LNCaP clone FGC (cell line): ENCODE data around the gene BNC2.

Experiments used
- DNase-seq: peaks from one replicate; pipeline ENCODE4 v3.0.0-alpha.2; 2011; ENCODE audit warnings: low read depth
- H3K4me3 ChIP-seq: 2 replicates; pipeline ENCODE4 v1.5.1; 2011; ENCODE audit warnings: mild to moderate bottlenecking, low read depth, low read length, control low read depth
- CTCF ChIP-seq: IDR thresholded peaks from 2 replicates; pipeline ENCODE4 v1.5.1; 2012; ENCODE audit warnings: mild to moderate bottlenecking; ENCODE audit not compliant: control insufficient read depth, insufficient read depth; ENCODE audit errors: extremely low read depth

The BNC2 gene

GRCh38 chr9:16679327-16679821 is 191.1 kb downstream of the BNC2 start:
- no peak for TF ChIP-seq CTCF
- DNase-seq, result no peak
- no peak overlapping the region for H3K4me3 ChIP-seq

GRCh38 chr9:16676519-16676918 is 194.0 kb downstream of the BNC2 start:
- H3K4me3 ChIP-seq, result no peak overlapping the region
- no peak for TF ChIP-seq CTCF
- DNase-seq, result no peak

- TF ChIP-seq CTCF, result no peak
- DNase-seq, result no peak
- no peak overlapping the region for H3K4me3 ChIP-seq
These were observed 195.3 kb downstream of the BNC2 start for GRCh38 chr9:16675131-16675530.

GRCh38 chr9:16673171-16673570 is 197.3 kb downstream of the BNC2 start:
- TF ChIP-seq CTCF, result no peak

GRCh38 chr9:16672501-16672900 is 198.0 kb downstream of the BNC2 start:
- no peak for TF ChIP-seq CTCF
- peak; percentile 81 for DNase-seq
- H3K4me3 ChIP-seq, result no peak overlapping the region

More at GRCh38 chr9:16673171-16673570, 197.3 kb downstream of the BNC2 start:
- no peak for DNase-seq
- no peak overlapping the region for H3K4me3 ChIP-seq

GRCh38 chr9:16671591-16672137 is 198.8 kb downstream of the BNC2 start:
- no peak overlapping the region for H3K4me3 ChIP-seq
- no peak for DNase-seq
- TF ChIP-seq CTCF, result no peak

- TF ChIP-seq CTCF, result no peak
- no peak overlapping the region for H3K4me3 ChIP-seq
- DNase-seq, result no peak
These were observed 199.7 kb downstream of the BNC2 start for GRCh38 chr9:16670791-16671190.
